Fibroblast of skin of scalp (primary cell): ENCODE data around the gene RAB26.
"Not testable (repeated sequence)": the region's sequence is repeated elsewhere in the genome, so short reads cannot be mapped to it uniquely, and the experiment has no call there.

Source experiments
- DNase-seq: peaks from one replicate; pipeline ENCODE4 v3.0.0-alpha.2; 2013

The RAB26 gene

GRCh38 chr16:2199095-2199494 is 50.7 kb downstream of the RAB26 start:
- DNase-seq, result no peak

- DNase-seq, result no peak
Measured at GRCh38 chr16:2199621-2200139, 51.3 kb downstream of the RAB26 start.

GRCh38 chr16:2200313-2200712 is 51.9 kb downstream of the RAB26 start:
- DNase-seq, result no peak

- DNase-seq, result not testable (repeated sequence)
Measured at GRCh38 chr16:2203119-2203688, 54.8 kb downstream of the RAB26 start.
